Measurements from ENCODE around the gene SMC6.

DNA sequence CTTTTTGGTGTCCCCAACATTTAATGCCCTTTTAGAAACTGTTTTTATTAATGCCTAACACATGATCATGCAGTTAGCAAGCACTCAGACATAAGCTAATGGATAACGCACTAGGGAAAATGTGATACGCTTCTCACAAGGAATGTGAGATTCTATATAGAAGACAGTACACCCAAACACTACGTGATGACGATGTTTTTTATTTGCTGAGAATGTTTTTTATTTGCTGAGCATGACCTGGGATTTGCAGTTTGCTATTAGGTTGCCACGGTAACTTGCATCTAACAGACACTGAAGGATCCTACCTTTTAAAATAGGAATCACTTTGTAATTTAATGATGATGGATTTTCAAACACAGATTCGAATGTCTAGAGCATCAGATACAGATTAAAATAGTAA lies 4.9 kb downstream of the SMC6 start:
- TF ChIP-seq POLR2A (IDR thresholded peaks at IDR 0.05) = no peak
- no peak for TF ChIP-seq CTCF (IDR thresholded peaks at IDR 0.05)

Measured in Peyer's patch (tissue), 4 donors.